Measurements from ENCODE around the gene FERMT3. TPM values are rescaled to one million over a fixed set of nuclear protein-coding genes. Genes with fewer than 3 reads are reported as not detected.

FERMT3 gene
- total and polyA plus RNA-seq, 4 donors, result 3.4 to 47.2 (median 9.7) TPM

DNA sequence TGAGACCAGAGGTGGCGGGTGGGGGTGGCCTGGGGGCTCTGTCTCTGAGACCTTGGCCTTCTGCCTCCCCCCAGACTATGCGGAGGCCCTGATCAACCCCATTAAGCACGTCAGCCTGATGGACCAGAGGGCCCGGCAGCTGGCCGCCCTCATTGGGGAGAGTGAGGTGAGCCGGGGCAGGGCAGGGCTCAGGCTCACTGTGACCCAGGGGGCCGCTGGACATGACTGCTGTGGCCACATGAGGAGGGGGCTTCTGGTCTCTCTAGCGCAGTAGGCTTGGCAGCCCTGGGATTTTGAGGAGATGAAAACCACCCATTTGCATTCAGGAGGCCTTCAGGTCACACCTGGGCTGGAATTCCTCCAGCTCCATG lies 57.4 kb downstream of the FERMT3 start:
- DNase-seq (ENCODE audit: low spot score), result no peak
- no peaks in the 10 kb centered on the region for H3K9me3 ChIP-seq (ENCODE audit: control insufficient read depth in 4 of 4, low read length in 3 of 4)
- H3K9ac ChIP-seq (ENCODE audit: low read depth in 1 of 2, low read length in 2 of 2), result no peak overlapping the region
- no peak overlapping the region for H3K27ac ChIP-seq (ENCODE audit: low read depth in 1 of 2, low read length in 2 of 2)
- no peak for TF ChIP-seq RAD21 (IDR thresholded peaks at IDR 0.05)
- TF ChIP-seq RXRA (IDR thresholded peaks at IDR 0.05), result no peak
- no peak for TF ChIP-seq HNF4G (IDR thresholded peaks at IDR 0.05)
- no peak for TF ChIP-seq NR2F2 (IDR thresholded peaks at IDR 0.05)
- peaks cover 5 to 15% (median 12%) of the 10 kb centered on the region in 4 donors for H3K4me1 ChIP-seq (ENCODE audit: control insufficient read depth in 4 of 4, insufficient read depth in 4 of 4, low read length in 3 of 4)
- H3K27me3 ChIP-seq (ENCODE audit: control insufficient read depth in 4 of 4, insufficient read depth in 4 of 4, low read length in 3 of 4), result no peaks in the 10 kb centered on the region
- H3K36me3 ChIP-seq (ENCODE audit: control insufficient read depth in 4 of 4, insufficient read depth in 3 of 4, low read depth in 1 of 4, low read length in 3 of 4), result peaks cover 0 to 9% (median 3%) of the 10 kb centered on the region in 4 donors
- 96% methylated on average over 8 of the region's 8 CpGs for WGBS
- H3K4me3 ChIP-seq (ENCODE audit: low read depth in 1 of 3, low read length in 3 of 3), result no peak overlapping the region

- Histone ChIP-seq H3K4me1 (ENCODE audit: control insufficient read depth in 4 of 4, insufficient read depth in 4 of 4, low read length in 3 of 4) (peaks cover 5 to 17% (median 14%) of the 10 kb centered on the region in 4 donors), H3K9me3 (ENCODE audit: control insufficient read depth in 4 of 4, low read length in 3 of 4) (no peaks in the 10 kb centered on the region), H3K27me3 (ENCODE audit: control insufficient read depth in 4 of 4, insufficient read depth in 4 of 4, low read length in 3 of 4) (no peaks in the 10 kb centered on the region), H3K4me3 (ENCODE audit: low read depth in 1 of 3, low read length in 3 of 3) (no peak overlapping the region), H3K36me3 (ENCODE audit: control insufficient read depth in 4 of 4, insufficient read depth in 3 of 4, low read depth in 1 of 4, low read length in 3 of 4) (peaks cover 0 to 9% (median 3%) of the 10 kb centered on the region in 4 donors), H3K9ac (ENCODE audit: low read depth in 1 of 2, low read length in 2 of 2) (no peak overlapping the region), H3K27ac (ENCODE audit: low read depth in 1 of 2, low read length in 2 of 2) (no peak overlapping the region)
- TF ChIP-seq NR2F2 (IDR thresholded peaks at IDR 0.05) (no peak), HNF4G (IDR thresholded peaks at IDR 0.05) (no peak), CTCF (IDR thresholded peaks at IDR 0.05; ENCODE audit: low read depth, low read length, missing input control) (no peak), FOXA1 (IDR thresholded peaks at IDR 0.05) (no peak), TAF1 (conservative IDR thresholded peaks at IDR 0.05) (no peak), ATF3 (IDR thresholded peaks at IDR 0.05) (no peak), RXRA (IDR thresholded peaks at IDR 0.05) (no peak), EGR1 (IDR thresholded peaks at IDR 0.05; ENCODE audit: low read depth in 2 of 2) (no peak), SP1 (IDR thresholded peaks at IDR 0.05) (no peak), ZBTB33 (IDR thresholded peaks at IDR 0.05) (no peak)
- WGBS, result 96% methylated on average over 10 of the region's 10 CpGs
- no peak for DNase-seq (ENCODE audit: low spot score)
Measured at GRCh38 chr11:64264371-64264852, 57.9 kb downstream of the FERMT3 start.

- Histone ChIP-seq H3K4me3 (ENCODE audit: low read depth in 1 of 3, low read length in 3 of 3) (no peak overlapping the region), H3K4me1 (ENCODE audit: control insufficient read depth in 4 of 4, insufficient read depth in 4 of 4, low read length in 3 of 4) (peaks cover 5 to 17% (median 14%) of the 10 kb centered on the region in 4 donors), H3K27me3 (ENCODE audit: control insufficient read depth in 4 of 4, insufficient read depth in 4 of 4, low read length in 3 of 4) (no peaks in the 10 kb centered on the region), H3K9ac (ENCODE audit: low read depth in 1 of 2, low read length in 2 of 2) (no peak overlapping the region), H3K9me3 (ENCODE audit: control insufficient read depth in 4 of 4, low read length in 3 of 4) (no peaks in the 10 kb centered on the region), H3K36me3 (ENCODE audit: control insufficient read depth in 4 of 4, insufficient read depth in 3 of 4, low read depth in 1 of 4, low read length in 3 of 4) (peaks cover 0 to 9% (median 3%) of the 10 kb centered on the region in 4 donors), H3K27ac (ENCODE audit: low read depth in 1 of 2, low read length in 2 of 2) (no peak overlapping the region)
- DNase-seq (ENCODE audit: low spot score), result no peak
- WGBS, result 94% methylated on average over 35 of the region's 35 CpGs
- TF ChIP-seq ATF3 (IDR thresholded peaks at IDR 0.05), result no peak
- no peak for TF ChIP-seq ZBTB33 (IDR thresholded peaks at IDR 0.05)
- no peak for TF ChIP-seq EGR1 (IDR thresholded peaks at IDR 0.05; ENCODE audit: low read depth in 2 of 2)
- no peak for TF ChIP-seq CTCF (IDR thresholded peaks at IDR 0.05; ENCODE audit: low read depth, low read length, missing input control)
- TF ChIP-seq, protein P1, sequence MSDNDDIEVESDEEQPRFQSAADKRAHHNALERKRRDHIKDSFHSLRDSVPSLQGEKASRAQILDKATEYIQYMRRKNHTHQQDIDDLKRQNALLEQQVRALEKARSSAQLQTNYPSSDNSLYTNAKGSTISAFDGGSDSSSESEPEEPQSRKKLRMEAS (IDR thresholded peaks at IDR 0.05), result no peak
- no peak for TF ChIP-seq RXRA (IDR thresholded peaks at IDR 0.05)
Measured at GRCh38 chr11:64265176-64266160, 58.9 kb downstream of the FERMT3 start.
